Activated CD8-positive, alpha-beta memory T cell treated with anti-CD3 and anti-CD28 coated beads, Interleukin-2, amount 50 U/mL, for 48 hours (primary cell): ENCODE measurements around the gene PDPN.

Experiments used
- DNase-seq: peaks from one replicate; pipeline ENCODE4 v3.0.0-alpha.2; 2020

PDPN gene

DNA sequence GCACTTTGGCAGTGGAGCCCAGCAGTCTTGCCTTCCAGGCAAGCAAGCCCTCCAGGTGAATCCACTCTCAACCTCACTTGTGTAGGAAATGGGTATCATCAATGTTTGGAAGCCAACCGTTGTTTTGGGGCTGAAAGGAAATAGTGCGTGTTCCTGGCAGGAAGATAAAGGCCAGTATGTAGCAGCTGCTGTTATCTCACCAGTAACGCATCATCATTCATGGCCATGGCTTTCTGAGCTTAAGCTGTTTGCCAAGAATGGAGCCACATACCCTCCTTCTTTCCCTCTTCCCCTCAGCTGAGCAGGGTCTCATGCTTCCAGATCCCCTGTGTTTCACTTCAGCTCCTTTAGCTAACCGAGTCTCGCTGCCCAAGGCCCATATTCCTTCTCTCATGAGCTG lies 2.2 kb upstream of the PDPN start:
- no peak for DNase-seq

DNA sequence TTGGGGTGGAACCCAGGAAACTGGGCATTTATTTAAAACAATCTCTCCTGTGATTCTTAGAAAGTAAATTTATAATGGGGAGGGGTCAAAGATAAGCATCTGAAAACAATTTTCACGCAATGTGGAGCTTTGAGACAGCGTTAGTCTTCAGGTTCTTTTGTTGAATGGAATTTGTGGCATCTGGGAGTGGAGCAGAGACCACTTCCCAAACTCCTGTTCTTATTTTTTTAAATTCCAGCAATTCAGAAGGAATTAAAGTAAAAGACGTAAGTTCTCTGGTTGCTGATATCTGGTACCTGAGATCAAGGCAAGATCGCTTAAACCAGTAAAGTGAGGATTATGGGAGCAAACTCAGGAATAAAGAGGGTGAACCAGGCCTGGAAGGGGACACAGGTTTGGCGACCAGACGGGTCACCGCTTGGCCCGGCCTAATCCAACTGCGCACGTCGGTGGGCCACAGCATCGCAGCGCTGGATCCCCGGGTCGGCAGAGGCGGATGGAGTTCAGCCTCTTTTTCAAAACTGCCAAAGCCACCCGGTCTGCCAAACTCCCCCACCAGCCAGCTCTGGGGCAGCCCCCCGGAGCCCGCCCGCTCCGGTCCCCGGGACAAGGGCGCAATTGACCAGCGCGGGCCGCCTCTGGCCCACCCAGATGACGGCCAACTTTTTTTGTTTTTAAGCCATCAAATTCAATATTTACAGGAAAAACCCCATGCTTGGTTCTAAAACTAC lies 754 bp upstream of the PDPN start:
- DNase-seq: no peak

DNA sequence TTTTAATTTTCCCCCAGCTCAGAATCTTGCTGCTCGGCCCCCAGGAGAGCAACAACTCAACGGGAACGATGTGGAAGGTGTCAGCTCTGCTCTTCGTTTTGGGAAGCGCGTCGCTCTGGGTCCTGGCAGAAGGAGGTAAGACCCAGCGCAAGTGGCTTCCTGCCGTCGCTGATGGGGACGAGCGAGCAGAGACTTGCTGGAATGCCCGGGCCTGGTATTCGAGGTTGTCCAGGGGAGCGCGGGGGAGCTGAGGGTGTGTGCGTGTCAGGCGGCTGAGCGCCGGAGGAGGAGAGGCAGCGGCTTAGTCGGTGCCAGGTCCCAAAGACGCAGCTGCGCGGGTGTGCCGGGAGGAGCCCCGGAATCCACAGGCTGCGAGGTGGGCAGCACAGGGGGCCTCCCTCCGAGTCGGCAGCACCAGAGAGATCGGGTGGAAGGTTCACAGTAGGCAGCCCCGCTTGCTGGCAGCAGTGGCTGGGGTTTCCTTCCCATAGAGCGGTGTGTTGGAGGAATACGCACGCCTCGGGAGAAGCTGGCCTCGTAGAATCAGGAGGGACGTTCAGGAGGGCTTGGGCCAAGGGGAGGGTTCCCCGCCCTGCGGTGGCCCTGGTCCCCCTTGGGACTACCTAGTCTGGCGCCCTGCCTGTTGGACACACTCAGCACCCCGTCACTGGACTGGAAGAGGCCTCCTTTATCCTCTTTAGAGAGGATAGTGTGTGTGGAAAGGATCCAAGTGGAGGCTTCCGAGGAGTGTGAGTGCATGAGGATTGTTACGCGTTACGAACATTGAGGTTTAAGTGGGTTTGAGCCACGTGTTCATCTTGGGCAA lies 547 bp downstream of the PDPN start:
- DNase-seq: no peak

DNA sequence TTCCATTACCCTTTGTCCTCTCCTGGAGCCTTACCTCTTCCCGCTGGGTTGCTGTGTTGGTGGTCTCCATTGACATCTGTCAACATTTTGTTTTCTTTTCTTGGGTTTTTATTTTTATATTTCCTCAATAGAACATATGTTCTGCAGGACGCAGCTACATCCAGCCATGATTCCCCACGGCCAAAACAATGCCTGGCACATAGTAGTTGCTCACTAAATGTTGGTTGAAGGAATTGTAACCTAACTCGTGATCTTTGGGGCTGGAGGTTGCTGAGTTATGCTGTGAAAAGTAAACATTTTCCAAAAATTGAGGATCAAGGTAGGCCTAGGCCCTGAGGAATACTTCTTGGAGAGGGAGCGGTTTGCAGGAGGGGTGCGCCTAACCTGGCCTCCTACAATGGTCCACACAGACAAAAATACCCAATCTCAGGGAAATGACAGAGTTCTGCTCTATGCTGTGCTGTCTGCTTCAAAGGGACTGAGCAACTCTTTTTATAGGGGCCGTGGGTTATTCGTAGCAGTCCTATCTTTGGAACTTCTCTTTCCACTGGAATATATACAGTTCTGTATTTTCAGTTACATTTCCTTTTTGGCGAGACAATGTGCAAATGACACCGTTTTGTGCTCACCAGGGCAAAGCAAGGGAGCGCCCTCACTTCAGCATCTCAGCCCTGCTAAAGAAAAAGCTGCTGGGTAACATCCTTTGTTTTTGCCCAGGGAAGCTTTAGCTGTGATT lies 1.4 kb downstream of the PDPN start:
- no peak for DNase-seq

DNA sequence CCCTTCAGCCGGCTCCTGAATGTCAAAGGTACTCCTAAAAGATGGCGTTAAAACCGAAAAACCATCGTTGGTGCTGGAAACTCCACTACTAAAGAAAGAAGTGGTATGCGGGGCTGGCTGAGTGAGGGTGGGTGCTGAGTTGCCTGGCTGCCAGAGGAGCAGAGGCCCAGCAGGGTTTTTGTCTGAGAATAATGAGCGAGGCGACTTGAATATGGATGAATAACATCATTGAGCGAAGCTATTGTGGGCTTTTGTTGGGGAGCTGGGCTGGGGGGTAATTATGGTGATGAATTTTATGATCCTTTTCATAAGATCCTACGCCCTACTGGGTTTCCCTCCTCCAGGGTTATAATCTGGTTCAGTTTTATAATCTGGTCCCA lies 2.0 kb downstream of the PDPN start:
- no peak for DNase-seq

DNA sequence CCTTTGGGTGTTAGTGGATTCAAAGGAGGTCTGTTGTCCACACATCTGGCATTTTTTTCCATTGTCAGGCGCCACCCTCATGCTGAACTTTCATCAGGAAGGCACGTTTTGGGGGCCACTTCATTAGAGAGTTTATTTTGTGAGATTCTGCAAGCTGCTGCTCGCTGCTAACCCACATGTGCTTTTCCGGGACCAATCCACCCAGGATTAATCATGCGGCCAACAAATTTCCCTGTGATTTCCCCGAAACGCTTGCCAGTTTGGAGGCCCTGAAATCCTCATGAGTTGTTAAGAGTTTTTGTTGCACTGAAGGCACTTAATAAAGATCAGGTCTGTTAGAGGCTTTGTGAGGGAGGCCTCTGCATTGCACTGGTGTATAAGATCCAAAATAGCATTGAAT lies 2.4 kb downstream of the PDPN start:
- DNase-seq: no peak

DNA sequence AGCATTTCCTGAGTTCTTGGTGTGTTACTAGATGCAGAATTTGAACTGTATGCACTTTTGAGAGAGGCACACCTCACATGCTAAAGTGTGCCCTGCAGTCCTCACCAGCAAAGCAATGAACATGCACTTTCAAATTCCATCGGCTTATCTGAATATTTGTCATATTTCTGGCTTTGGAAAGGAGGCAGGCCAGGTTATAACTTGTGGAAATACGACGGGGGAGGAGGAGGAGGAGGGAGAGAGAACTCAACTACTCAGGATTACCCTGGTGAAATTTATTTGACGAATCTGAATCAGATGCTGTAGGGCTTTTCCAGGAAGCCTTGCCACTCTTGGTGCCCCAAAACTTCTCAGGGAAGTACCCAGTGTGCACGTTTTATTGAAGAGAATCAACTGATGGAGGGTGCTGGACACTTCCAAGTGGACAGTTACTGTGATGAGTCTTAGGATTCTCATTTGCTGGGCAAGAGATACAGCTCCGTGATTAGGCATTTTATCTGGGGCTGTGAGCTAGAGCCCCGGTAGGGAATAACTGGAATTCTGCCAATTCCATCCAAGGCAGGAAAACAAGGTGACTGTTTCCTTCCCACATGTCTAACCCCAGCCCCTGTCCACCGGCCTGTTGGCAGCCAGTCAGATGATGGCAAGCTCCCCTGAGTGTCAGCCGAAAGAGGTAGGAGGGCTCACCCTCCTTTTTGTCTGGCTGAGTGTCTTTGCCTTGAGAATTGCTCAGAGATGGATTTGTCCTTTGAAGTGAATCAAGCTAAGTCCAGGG lies 3.8 kb downstream of the PDPN start:
- no peak for DNase-seq

DNA sequence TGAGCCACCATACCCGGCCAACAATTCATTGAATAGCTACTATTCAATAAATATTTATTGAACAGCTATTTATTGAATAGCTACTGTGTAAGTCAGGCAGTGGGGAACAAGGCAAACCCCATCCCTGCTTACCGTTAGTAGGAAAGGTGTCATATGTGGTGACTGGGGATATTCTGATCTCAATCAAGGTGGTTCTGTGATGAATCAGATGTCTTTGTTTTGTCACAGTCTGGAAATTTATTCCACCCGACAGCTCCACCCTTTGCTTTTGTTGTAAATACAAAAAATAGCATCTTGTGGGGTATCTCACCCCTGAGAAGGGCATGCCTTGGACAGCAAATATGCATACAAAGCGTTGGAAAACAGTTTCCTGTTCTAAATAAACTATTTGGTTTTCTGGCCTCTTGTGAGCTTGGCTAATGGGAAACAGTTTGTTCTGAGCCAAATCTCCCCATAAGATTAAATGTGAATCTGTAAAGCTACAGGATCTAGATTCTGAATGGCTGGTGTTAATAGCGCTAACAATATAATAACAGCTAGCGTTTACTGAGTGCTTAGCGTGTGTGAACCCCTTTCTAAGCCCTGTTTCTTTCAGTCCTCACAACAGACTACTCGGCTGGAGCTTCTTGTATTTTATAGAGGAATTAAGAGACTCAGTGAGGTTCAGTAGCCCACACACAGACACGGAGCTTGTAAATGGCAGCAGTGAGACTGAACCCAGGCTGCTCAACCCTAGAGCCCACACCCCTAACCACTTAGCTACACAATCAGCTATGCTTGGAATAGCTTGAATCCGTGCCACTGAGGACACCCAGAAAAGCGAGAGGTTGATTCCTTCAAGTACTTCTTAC lies 5.5 kb downstream of the PDPN start:
- no peak for DNase-seq

DNA sequence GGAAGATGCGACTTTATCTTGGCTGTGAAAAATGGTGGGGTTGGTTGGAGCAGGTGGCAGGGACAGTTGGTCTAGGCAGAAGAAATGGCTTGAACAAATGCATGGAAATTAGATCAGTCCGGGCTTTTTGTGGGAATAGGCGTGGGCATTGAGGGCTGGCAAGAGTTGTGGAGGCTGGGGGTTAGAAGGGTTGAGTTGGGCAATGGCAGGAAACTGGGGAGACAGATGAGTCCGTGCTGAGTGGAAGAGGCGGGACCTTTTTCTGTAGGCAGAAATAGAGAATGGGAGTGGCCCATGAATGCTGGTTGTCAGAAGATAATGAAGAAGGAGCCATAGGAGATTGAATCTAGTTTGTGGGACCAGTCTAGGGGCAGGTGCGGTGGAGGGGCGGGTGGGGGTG lies 6.9 kb downstream of the PDPN start:
- DNase-seq: no peak

DNA sequence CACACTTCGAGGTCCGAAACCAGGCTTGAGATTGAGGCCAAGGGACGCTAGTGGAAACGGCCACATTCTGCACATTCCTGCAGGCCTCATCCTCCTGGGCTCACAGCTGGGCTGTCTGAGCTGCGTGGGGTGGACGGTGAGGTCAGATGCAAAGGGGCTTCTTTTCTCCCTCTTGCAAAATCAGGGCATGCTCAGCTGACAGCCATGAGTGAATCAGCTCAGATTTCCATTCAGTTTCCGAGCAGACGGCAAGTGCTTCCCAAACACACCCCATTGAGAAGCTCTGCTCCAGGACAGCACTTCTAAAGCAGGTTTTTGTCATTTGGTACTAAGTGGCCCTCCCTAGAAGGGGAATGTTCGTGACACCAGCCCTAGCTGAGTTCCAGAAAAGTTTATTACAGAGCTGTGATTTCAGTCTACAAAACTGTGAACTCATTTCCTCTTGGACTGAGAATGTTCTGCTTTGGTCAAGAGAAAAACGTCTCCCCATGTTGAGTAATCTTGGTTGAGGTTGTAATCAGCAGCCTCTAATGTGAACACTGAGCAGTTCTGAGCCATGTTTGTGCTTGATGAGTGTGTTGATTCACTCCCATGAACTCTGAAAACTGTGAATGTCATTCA lies 10.0 kb downstream of the PDPN start:
- no peak for DNase-seq

DNA sequence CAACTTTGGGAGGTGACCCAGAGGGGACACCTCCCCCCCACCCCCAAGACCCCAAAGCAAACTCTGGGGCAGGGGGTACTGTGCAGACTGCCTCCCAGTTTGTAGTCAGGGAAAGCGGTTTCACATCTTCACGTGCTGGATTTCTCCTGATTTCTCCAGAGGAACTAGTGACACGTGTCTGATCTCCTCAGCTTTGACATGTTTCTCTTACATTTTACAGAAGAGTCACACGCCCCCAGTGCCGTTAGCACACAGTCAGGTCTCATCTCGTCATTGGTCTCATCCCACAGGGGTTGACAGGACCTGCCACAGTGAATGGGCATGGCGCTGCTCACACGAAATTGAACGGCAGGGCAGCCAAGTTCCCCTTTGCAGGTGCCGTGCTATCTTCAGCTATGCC lies 11.8 kb downstream of the PDPN start:
- no peak for DNase-seq

DNA sequence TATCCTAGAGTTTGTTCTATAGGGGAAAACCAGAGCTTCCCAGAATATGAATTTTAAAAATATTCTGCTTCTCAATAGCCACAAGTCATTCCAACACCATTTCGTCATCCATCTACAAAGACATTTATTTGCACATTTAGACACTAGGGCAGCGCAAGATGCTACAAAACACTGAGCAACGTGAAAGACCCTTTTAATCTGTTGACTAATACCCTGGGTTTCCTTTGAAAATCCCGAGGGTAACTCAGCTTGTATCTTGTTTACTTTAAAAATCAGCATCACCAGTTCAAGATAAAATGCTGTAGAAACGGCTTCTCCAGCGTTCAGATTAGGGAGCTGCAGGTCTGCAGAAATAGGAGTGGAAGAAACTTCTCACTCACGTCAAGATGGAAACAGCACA lies 13.5 kb downstream of the PDPN start:
- DNase-seq: no peak

DNA sequence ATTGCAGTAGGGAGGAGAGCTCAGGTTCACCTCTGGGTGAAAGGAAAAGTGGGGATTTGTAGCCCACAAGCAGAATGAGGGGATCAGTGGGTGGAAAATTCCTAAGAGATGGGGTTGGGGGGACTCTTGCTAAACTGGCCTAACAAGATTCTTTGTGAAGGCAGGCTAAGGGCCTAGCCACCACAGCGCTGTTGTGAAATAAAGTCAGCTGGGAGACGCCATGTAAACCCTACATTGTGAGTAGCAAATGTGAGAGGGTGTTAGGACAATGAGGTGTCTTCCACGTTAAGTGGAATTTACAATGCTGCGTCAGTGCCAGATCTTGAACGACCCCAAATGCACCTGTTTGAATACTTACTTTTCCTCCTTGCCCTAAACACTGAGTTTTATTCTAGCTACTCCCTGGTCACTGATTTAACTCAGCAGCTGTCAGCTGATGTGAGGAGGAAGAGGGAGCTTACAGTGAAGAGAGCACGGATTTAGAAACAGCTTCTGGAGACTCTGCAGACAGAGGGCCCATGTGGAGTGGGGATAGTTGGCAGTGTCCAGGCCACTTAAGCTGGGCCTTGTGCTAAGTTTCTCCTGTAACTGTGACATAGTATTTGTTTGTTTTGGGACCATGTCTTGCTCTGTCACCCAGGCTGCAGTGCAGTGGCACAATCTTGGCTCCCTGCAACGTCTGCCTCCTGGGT lies 17.3 kb downstream of the PDPN start:
- DNase-seq: no peak

DNA sequence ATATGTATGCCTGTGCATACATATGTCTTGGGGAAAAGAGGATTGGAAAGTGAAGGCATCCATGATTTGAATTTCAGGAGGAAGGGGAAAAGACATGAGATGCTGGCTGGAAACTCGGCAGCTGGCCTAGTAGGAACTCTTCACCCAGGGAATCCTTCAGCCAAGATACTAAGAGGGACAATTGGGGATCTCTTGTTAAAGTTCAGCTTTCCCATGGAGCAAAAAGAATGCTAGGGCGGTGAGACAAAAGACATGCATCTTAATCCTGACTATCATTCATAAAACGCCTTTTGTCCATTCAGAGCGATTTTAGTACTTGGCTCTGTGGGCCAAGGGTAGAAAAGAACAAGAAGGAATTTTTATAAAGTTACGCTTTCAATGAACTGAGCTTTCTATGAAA lies 20.5 kb downstream of the PDPN start:
- DNase-seq: no peak

DNA sequence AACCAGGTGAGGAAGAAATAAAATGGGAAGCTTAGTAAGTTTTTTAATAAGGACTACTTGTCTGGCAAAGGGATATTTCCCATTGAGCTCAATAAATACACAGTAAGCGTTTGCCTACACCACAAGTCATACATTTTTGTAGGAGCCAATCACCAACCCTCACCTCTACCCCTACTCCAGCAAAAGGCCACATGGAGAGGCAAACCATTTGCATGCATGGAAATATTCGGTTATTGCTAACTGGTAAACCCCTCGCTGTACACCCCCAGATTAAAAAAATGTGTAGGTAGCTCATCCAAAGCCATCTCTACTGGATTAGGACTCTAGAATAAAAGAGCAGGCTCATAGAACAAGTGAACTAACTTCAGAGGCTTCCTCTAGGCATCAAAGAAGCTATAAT lies 21.1 kb downstream of the PDPN start:
- DNase-seq: no peak

DNA sequence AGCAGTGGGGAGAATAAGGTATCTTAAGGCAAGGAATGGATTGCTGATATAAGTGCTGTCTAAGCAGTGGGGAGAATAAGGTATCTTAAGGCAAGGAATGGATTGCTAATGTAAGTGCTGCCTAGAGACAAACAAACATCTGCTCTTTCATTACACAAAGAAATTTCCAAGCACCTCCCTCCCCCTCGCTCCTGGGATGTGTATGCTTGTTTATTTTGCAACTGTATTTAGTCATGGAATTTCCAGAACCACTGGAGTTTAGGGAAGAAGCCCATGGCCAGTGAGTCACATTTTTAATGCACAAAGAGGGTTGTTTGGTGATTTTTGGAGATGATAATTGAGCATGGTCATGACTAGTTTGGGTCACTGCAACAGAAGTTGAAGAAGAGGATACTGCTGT lies 21.5 kb downstream of the PDPN start:
- no peak for DNase-seq

DNA sequence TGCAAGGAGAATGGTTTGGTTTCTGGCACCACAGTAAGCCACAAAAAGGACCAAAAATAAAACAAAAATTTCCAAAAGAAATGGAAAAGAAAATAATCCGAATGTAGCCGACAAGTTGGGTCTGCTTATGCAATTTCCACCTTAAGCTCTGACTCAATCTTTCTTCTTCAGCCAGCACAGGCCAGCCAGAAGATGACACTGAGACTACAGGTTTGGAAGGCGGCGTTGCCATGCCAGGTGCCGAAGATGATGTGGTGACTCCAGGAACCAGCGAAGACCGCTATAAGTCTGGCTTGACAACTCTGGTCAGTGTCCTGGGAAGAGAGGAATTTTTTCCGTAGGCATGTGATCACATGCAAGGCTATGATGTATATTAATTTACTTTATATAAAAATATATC lies 23.4 kb downstream of the PDPN start:
- no peak for DNase-seq

DNA sequence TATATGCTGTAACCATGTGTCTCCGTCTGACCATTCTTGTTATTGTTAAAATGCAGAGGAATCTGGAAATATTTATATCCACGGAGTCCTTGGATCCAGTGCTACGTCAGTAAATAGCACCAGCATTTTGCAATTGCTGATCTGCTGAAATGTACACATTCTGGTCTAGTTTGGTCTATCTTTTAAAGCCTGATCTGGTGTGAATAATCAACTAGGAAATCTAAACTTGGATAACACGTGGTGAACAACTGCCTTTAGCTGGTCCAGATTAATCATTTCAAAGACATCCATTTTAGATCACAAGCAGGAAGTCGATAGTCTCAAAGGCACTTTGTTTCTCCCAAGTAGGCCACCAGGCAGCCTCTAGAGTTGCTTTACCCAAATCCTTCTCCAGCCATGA lies 32.6 kb downstream of the PDPN start:
- no peak for DNase-seq

DNA sequence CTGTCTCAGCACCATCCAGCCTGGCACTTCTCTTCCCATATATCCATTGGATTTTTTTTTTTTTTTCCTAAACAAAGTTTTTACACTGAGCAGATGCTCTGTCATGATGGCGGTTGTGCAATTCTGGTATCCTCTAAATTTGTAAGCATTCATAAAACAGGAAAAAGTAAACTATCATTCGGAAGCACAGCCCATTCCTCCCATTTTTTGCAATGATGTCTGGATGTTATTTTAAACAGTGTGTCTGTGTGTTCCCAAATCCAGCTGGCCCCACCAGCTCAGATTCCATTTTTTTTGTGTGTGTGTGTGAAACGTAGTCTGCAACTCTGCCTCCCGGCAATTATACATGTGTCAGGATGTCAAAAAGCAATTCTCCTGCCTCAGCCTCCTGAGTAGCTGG lies 33.5 kb downstream of the PDPN start:
- no peak for DNase-seq

DNA sequence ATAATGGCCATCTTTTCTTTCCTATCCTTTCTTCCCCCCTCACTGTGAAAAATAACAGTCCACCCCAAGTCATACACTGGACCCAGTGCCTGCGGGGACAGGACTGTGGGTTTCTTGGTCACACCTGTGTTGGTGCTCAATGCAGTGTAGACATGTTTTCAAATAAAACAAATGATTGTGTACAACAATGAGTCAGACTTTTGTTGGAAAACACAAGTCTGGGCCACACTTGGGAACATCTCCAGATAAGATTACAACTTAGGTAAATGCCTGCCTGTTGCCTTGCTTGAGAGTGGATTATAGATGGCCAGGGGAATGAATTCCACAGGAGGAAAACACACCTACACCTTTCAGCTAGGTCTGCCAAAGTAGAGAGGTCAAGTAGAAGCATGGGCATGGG lies 34.1 kb downstream of the PDPN start:
- DNase-seq: no peak

DNA sequence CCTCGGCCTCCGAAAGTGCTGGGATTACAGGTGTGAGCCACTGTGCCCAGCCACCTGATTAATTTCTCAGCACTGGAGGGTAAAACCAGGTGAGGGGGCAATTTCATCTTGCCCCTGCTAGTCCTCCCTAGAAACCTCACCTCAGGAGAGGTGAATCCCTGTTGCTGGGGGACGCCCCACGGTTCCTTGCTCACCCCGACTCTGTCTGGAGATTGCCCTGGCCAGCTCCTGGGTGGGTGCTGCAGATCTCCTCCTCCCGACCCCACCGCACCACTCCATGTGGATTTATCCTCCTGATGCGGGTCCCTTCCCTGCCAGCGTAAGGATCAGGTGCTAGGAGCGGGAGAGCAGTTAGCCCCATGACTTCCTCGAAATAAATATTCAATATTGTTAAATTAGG lies 34.9 kb downstream of the PDPN start:
- no peak for DNase-seq
